Measurements from ENCODE around the gene NCBP1. TPM values are rescaled to one million over a fixed set of nuclear protein-coding genes. Genes with fewer than 3 reads are reported as not detected.
A peak's percentile ranks its signal among the peaks of the same experiment; 100 is the strongest.

Gene NCBP1
- total and polyA plus RNA-seq, 4 experiments from 2014 or later: 12.5 to 50.8 (median 30.3) TPM

DNA sequence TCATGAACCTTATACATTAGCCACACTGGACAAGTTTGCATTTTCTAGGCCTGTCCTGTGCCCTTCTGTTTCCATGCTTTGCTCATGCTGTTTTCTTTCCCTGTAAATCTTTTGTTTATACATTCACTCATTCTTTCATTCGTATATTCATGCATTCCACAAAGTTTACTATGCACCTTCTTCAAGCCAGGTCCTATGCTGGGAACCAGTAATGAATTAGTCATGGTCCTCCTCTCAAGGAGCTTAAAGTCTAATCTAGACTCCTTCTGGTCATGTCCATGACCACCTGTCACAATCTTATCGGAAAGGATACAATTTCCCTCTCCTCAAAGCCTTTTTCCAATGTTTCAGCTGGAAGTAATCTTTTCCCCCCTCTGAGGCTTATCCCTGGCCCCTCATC lies 72.6 kb downstream of the NCBP1 start:
- H3K4me1 Mint-ChIP-seq: peaks cover 19 to 47% (median 29%) of the 10 kb centered on the region in 4 donors
- H3K27ac Mint-ChIP-seq: no peak overlapping the region
- H3K36me3 Mint-ChIP-seq: no peaks in the 10 kb centered on the region
- H3K27me3 Mint-ChIP-seq: peaks cover 4 to 7% of the 10 kb centered on the region in 2 donors
- Histone ChIP-seq H3K27me3 (ENCODE audit: insufficient read depth, low read length) (peaks cover 10% of the 10 kb centered on the region), H3K4me1 (ENCODE audit: insufficient read depth, low read length) (peaks cover 31% of the 10 kb centered on the region), H3K36me3 (ENCODE audit: insufficient read depth, low read length) (no peaks in the 10 kb centered on the region), H3K27ac (ENCODE audit: low read depth, low read length) (no peak overlapping the region), H3K9me3 (ENCODE audit: control insufficient read depth in 1 of 2, low read length in 2 of 2) (no peaks in the 10 kb centered on the region), H3K4me3 (ENCODE audit: low read length in 2 of 2) (no peak overlapping the region)
- H3K9me3 Mint-ChIP-seq: no peaks in the 10 kb centered on the region
- POLR2A ChIA-PET (ENCODE audit: partially characterized antibody): interaction anchor here (0.9 to 2.9 kb wide), 4 partner anchors 10 to 550 kb away, joined by 3 to 21 read pairs (median 6); partner anchors contain the start of genes TRMO and XPA
- intact Hi-C loops (cut with micrococcal nuclease): no loop called here
- no peak for DNase-seq
- CTCF ChIA-PET (ENCODE audit: partially characterized antibody): interaction anchor here (0.8 to 2.0 kb wide), 5 partner anchors 9 to 195 kb away, joined by 3 to 10 read pairs (median 4); no protein-coding TSS in a partner anchor
- H3K4me3 Mint-ChIP-seq: peak overlapping the region in 1 of 8 donors; percentile 35

DNA sequence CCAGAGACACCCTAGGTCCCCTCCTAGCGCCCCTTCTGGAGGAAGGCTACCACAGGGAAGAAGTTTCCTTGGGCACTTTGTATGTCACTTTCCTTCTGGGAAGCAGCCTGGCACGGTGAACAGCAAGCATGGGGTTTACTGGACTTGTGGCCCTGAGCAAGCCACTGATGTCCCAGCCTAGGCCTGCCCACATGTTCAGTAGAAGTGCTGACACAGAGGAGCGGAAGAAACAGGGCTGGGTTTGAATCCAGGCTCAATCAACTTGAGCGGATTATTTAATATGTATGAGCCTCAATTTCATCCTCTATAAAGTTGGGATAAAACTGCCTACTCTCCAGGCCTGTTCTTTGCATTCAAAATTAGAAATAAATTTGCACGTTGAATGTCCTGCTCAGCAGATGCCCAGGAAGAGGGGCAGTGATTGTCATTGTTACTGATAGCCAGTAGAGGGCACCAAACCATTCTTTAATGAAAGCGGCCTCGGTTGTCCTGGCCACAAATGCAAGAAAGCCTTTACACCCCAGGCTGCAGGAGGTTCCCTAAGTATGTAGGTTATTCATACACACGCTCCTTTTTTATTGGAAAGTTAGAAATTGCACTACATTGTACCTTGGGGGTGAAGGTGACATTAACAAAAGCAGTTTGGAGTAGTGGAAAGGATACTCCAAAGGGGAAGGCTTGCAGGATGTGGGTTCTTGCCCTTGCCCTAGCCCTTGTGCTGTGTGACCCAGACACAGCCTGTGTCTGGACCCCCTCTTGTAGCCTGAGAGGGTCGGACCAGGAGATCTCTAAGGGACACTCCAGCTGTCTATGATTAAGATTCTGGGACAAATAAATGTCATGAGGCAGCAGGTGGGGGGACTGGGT lies 77.0 kb downstream of the NCBP1 start:
- POLR2A ChIA-PET (ENCODE audit: partially characterized antibody): no interaction called here
- Histone ChIP-seq H3K27me3 (ENCODE audit: insufficient read depth, low read length) (peaks cover 10% of the 10 kb centered on the region), H3K4me1 (ENCODE audit: insufficient read depth, low read length) (peaks cover 34% of the 10 kb centered on the region), H3K36me3 (ENCODE audit: insufficient read depth, low read length) (no peaks in the 10 kb centered on the region), H3K27ac (ENCODE audit: low read depth, low read length) (no peak overlapping the region), H3K4me3 (ENCODE audit: low read length in 2 of 2) (no peak overlapping the region), H3K9me3 (ENCODE audit: control insufficient read depth in 1 of 2, low read length in 2 of 2) (no peaks in the 10 kb centered on the region)
- peak overlapping the region in 6 of 8 donors; percentile 13 to 55 (median 42) for H3K4me3 Mint-ChIP-seq
- intact Hi-C loops (cut with micrococcal nuclease): loop anchor here (1.0 to 5.0 kb wide), 7 partner anchors 92 to 553 kb away; no protein-coding TSS in a partner anchor
- no peaks in the 10 kb centered on the region for H3K9me3 Mint-ChIP-seq
- no peaks in the 10 kb centered on the region for H3K36me3 Mint-ChIP-seq
- DNase-seq: peak; percentile 55 to 65 (median 60)
- CTCF ChIA-PET (ENCODE audit: partially characterized antibody): interaction anchor here (0.6 to 5.4 kb wide), 2 partner anchors 191 to 325 kb away, joined by 3 to 32 read pairs; no protein-coding TSS in a partner anchor
- H3K27ac Mint-ChIP-seq: peak overlapping the region in 3 of 7 donors; percentile 30 to 57 (median 45)
- peaks cover 4 to 7% of the 10 kb centered on the region in 2 donors for H3K27me3 Mint-ChIP-seq
- peaks cover 23 to 44% (median 30%) of the 10 kb centered on the region in 4 donors for H3K4me1 Mint-ChIP-seq

DNA sequence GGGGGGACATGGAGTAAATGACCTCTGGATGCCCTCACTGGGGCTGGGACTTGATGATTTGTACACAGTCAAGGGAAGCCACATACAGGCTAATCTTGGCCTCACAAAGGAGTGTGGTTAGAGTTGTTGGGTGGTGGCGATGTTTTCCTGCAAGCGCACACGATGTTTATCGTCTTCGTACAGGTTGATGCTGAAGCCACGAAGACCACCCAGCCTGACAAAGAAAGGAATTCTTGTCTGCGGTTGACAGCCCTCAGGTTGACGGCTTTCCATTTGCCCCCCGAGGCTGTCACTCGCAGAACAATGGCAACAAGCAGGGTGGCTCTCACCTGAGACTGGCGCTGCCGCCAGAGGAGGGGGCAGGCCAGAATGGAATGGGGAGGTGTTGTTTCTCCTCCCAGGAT lies 77.6 kb downstream of the NCBP1 start:
- peak overlapping the region in 5 of 8 donors; percentile 27 to 55 (median 46) for H3K4me3 Mint-ChIP-seq
- peak overlapping the region in 4 of 7 donors; percentile 30 to 57 (median 43) for H3K27ac Mint-ChIP-seq
- ChIA-PET POLR2A (ENCODE audit: partially characterized antibody) (no interaction called here), CTCF (ENCODE audit: partially characterized antibody) (interaction anchor here (0.6 to 5.4 kb wide), 2 partner anchors 190 to 324 kb away, joined by 3 to 32 read pairs; no protein-coding TSS in a partner anchor)
- Histone ChIP-seq H3K4me1 (ENCODE audit: insufficient read depth, low read length) (peaks cover 27% of the 10 kb centered on the region), H3K9me3 (ENCODE audit: control insufficient read depth in 1 of 2, low read length in 2 of 2) (no peaks in the 10 kb centered on the region), H3K4me3 (ENCODE audit: low read length in 2 of 2) (no peak overlapping the region), H3K27ac (ENCODE audit: low read depth, low read length) (no peak overlapping the region), H3K27me3 (ENCODE audit: insufficient read depth, low read length) (peaks cover 10% of the 10 kb centered on the region), H3K36me3 (ENCODE audit: insufficient read depth, low read length) (no peaks in the 10 kb centered on the region)
- no peaks in the 10 kb centered on the region for H3K36me3 Mint-ChIP-seq
- DNase-seq: no peak
- H3K9me3 Mint-ChIP-seq: no peaks in the 10 kb centered on the region
- H3K27me3 Mint-ChIP-seq: peaks cover 4 to 7% of the 10 kb centered on the region in 2 donors
- intact Hi-C loops (cut with micrococcal nuclease): loop anchor here (5.0 kb wide), 1 partner anchor 91 kb away; no protein-coding TSS in a partner anchor
- peaks cover 16 to 37% (median 23%) of the 10 kb centered on the region in 4 donors for H3K4me1 Mint-ChIP-seq

DNA sequence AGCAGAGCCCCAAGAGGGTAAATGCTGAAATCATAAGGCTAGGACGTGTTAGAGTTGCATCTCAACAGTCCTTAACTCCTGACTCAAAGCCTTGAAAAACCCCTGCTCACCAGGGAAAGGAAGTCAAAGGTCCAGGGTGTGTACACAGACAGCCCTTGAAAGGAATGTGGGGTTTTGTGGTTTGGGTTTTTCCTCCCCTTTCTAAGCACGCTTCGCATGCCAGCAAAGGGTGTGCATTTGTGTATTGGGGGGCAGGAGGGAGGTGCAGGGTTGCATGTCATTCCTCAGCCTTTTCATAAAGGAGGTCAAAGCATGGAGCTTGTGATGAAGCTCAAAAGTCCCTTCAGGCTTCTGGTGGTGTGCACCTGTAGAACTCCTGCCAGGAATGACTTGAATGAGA lies 80.8 kb downstream of the NCBP1 start:
- Mint-ChIP-seq H3K4me1 (peaks cover 15 to 27% (median 20%) of the 10 kb centered on the region in 4 donors), H3K27me3 (peaks cover 0 to 3% of the 10 kb centered on the region in 2 donors), H3K9me3 (peaks cover 0 to 2% (median 0%) of the 10 kb centered on the region in 8 donors), H3K27ac (peak overlapping the region in 1 of 7 donors; percentile 71), H3K4me3 (peak overlapping the region in 5 of 8 donors; percentile 5 to 64 (median 42)), H3K36me3 (peaks cover 0 to 3% of the 10 kb centered on the region in 2 donors)
- Histone ChIP-seq H3K27me3 (ENCODE audit: insufficient read depth, low read length) (no peaks in the 10 kb centered on the region), H3K9me3 (ENCODE audit: control insufficient read depth in 1 of 2, low read length in 2 of 2) (no peaks in the 10 kb centered on the region), H3K27ac (ENCODE audit: low read depth, low read length) (no peak overlapping the region), H3K4me1 (ENCODE audit: insufficient read depth, low read length) (peaks cover 25% of the 10 kb centered on the region), H3K36me3 (ENCODE audit: insufficient read depth, low read length) (no peaks in the 10 kb centered on the region), H3K4me3 (ENCODE audit: low read length in 2 of 2) (no peak overlapping the region)
- ChIA-PET CTCF (ENCODE audit: partially characterized antibody) (interaction anchor here (0.7 to 5.4 kb wide), 6 partner anchors 9 to 321 kb away, joined by 3 to 32 read pairs (median 3); no protein-coding TSS in a partner anchor), POLR2A (ENCODE audit: partially characterized antibody) (interaction anchor here (0.7 to 1.1 kb wide), 4 partner anchors 9 to 208 kb away, joined by 3 to 4 read pairs (median 3); partner anchors contain the start of gene TRMO)
- peak in 1 of 5 donors; percentile 16 for DNase-seq
- intact Hi-C loops (cut with micrococcal nuclease): loop anchor here (5.0 kb wide), 1 partner anchor 88 kb away; no protein-coding TSS in a partner anchor

DNA sequence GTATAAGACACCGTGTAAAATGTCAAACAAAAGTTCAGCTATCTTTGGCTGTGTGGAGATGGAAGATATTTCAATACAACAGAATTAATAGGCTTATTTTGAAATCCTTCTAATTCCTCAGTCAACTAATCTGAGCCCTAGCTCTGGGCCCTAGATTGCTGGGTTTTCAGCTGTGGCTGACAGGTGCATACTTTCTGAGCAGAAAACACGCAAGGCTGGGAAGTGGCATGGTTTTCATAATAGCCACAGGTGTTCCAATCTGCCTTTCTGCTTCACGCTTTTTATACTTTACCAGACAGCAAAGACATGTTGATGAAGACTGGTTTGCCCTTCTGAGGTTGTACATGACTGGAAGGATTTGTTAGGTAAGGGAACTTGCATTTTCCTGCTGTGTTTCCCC lies 84.2 kb downstream of the NCBP1 start:
- peaks cover 11 to 13% (median 11%) of the 10 kb centered on the region in 4 donors for H3K4me1 Mint-ChIP-seq
- peaks cover 0 to 10% (median 7%) of the 10 kb centered on the region in 8 donors for H3K9me3 Mint-ChIP-seq
- ChIA-PET POLR2A (ENCODE audit: partially characterized antibody) (no interaction called here), CTCF (ENCODE audit: partially characterized antibody) (interaction anchor here (1.2 kb wide), 1 partner anchor 12 kb away, joined by 3 read pairs; no protein-coding TSS in a partner anchor)
- H3K27me3 Mint-ChIP-seq: peaks cover 3 to 4% of the 10 kb centered on the region in 2 donors
- H3K4me3 Mint-ChIP-seq: no peak overlapping the region
- no peak for DNase-seq
- intact Hi-C loops (cut with micrococcal nuclease): no loop called here
- H3K36me3 Mint-ChIP-seq: peaks cover 0 to 5% of the 10 kb centered on the region in 2 donors
- no peaks in the 10 kb centered on the region for H3K27me3 ChIP-seq (ENCODE audit: insufficient read depth, low read length)
- H3K4me1 ChIP-seq (ENCODE audit: insufficient read depth, low read length): peaks cover 17% of the 10 kb centered on the region
- H3K4me3 ChIP-seq (ENCODE audit: low read length in 2 of 2): no peak overlapping the region
- H3K36me3 ChIP-seq (ENCODE audit: insufficient read depth, low read length): no peaks in the 10 kb centered on the region
- no peak overlapping the region for H3K27ac Mint-ChIP-seq
- H3K9me3 ChIP-seq (ENCODE audit: control insufficient read depth in 1 of 2, low read length in 2 of 2): no peaks in the 10 kb centered on the region
- H3K27ac ChIP-seq (ENCODE audit: low read depth, low read length): no peak overlapping the region

DNA sequence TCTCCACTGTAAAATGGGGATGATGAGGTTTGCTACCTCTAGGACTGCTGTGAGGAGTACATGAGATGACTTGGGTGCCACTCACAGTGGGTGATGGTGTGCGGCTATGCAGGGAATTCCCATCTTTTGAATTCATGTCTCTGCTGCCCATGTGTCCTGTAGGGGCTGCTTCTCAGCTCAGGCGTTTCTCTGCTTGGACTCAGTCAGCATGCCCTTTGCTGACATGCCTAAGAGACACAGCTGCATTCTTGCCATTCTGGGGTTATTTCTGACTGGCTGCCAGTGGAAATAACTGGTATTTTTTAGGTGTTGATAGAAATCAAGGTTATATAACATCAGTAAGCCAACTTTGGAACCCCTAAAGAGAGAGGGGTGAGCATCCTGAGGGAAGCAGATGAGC lies 87.8 kb downstream of the NCBP1 start:
- POLR2A ChIA-PET (ENCODE audit: partially characterized antibody): no interaction called here
- Histone ChIP-seq H3K27ac (ENCODE audit: low read depth, low read length) (no peak overlapping the region), H3K36me3 (ENCODE audit: insufficient read depth, low read length) (no peaks in the 10 kb centered on the region), H3K4me1 (ENCODE audit: insufficient read depth, low read length) (no peaks in the 10 kb centered on the region), H3K9me3 (ENCODE audit: control insufficient read depth in 1 of 2, low read length in 2 of 2) (no peaks in the 10 kb centered on the region), H3K4me3 (ENCODE audit: low read length in 2 of 2) (no peak overlapping the region), H3K27me3 (ENCODE audit: insufficient read depth, low read length) (no peaks in the 10 kb centered on the region)
- no peaks in the 10 kb centered on the region for H3K4me1 Mint-ChIP-seq
- H3K9me3 Mint-ChIP-seq: peaks cover 0 to 10% (median 7%) of the 10 kb centered on the region in 8 donors
- CTCF ChIA-PET (ENCODE audit: partially characterized antibody): no interaction called here
- intact Hi-C loops (cut with micrococcal nuclease): no loop called here
- H3K27ac Mint-ChIP-seq: no peak overlapping the region
- no peak overlapping the region for H3K4me3 Mint-ChIP-seq
- no peak for DNase-seq
- H3K27me3 Mint-ChIP-seq: peaks cover 4 to 7% of the 10 kb centered on the region in 2 donors
- H3K36me3 Mint-ChIP-seq: peaks cover 0 to 5% of the 10 kb centered on the region in 2 donors

DNA sequence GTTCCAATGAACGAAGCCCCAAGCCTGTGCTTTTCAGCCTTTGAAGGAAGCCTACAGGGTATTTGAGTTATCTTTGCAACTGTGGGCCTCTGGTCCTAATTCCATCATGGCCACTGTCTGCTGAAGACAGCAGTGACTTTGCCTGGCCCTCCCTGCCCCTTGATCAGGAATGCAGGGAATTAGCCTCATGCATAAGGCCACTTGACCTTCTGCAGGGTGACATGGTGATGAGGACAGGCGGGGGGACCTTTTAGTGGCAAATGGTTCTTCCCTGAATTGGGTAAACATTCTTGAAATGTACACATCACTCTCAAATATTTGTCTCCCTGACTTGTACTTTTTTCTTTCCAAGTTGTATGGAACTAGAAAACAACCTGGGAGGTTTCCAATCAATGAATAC lies 88.7 kb downstream of the NCBP1 start:
- DNase-seq: no peak
- Histone ChIP-seq H3K36me3 (ENCODE audit: insufficient read depth, low read length) (no peaks in the 10 kb centered on the region), H3K9me3 (ENCODE audit: control insufficient read depth in 1 of 2, low read length in 2 of 2) (no peaks in the 10 kb centered on the region), H3K27me3 (ENCODE audit: insufficient read depth, low read length) (no peaks in the 10 kb centered on the region), H3K4me1 (ENCODE audit: insufficient read depth, low read length) (no peaks in the 10 kb centered on the region), H3K4me3 (ENCODE audit: low read length in 2 of 2) (no peak overlapping the region), H3K27ac (ENCODE audit: low read depth, low read length) (no peak overlapping the region)
- Mint-ChIP-seq H3K4me3 (no peak overlapping the region), H3K9me3 (peaks cover 0 to 10% (median 7%) of the 10 kb centered on the region in 8 donors), H3K36me3 (peaks cover 0 to 5% of the 10 kb centered on the region in 2 donors), H3K4me1 (no peaks in the 10 kb centered on the region), H3K27me3 (peaks cover 4 to 7% of the 10 kb centered on the region in 2 donors), H3K27ac (no peak overlapping the region)
- intact Hi-C loops (cut with micrococcal nuclease): no loop called here
- POLR2A ChIA-PET (ENCODE audit: partially characterized antibody): no interaction called here
- CTCF ChIA-PET (ENCODE audit: partially characterized antibody): no interaction called here
